ENCODE measurements around the gene ERCC4.

The ERCC4 gene

DNA sequence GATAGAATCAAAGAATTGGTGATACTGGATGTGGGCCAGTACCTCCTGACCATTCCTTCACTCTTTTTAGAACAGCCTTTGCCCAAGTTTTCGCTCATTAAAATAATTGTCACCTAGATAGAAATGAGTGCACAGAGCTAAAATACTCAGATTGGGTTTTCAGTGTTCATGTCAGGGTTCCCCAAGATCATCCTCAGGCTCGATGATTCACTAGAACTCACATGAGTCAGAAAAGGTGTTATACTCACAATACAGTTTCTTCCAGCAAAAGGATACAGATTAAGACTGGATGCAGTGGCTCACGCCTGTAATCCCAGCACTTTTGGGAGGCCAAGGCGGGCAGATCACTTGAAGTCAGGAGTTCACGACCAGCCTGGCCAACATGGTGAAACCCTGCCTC, 19.9 kb downstream of the ERCC4 start:
- Histone ChIP-seq H3K27me3 (ENCODE audit: insufficient read depth, low read depth, severe bottlenecking) (no peaks in the 10 kb centered on the region), H3K4me3 (ENCODE audit: low read depth, low read length) (no peak overlapping the region), H3K27ac (no peak overlapping the region), H3K9me3 (ENCODE audit: severe bottlenecking) (no peaks in the 10 kb centered on the region), H3K36me3 (peaks cover 26% of the 10 kb centered on the region)
- TF ChIP-seq, protein P1, sequence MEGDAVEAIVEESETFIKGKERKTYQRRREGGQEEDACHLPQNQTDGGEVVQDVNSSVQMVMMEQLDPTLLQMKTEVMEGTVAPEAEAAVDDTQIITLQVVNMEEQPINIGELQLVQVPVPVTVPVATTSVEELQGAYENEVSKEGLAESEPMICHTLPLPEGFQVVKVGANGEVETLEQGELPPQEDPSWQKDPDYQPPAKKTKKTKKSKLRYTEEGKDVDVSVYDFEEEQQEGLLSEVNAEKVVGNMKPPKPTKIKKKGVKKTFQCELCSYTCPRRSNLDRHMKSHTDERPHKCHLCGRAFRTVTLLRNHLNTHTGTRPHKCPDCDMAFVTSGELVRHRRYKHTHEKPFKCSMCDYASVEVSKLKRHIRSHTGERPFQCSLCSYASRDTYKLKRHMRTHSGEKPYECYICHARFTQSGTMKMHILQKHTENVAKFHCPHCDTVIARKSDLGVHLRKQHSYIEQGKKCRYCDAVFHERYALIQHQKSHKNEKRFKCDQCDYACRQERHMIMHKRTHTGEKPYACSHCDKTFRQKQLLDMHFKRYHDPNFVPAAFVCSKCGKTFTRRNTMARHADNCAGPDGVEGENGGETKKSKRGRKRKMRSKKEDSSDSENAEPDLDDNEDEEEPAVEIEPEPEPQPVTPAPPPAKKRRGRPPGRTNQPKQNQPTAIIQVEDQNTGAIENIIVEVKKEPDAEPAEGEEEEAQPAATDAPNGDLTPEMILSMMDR (IDR thresholded peaks at IDR 0.05; ENCODE audit: low read depth, low read length): no peak
- DNase-seq: no peak

DNA sequence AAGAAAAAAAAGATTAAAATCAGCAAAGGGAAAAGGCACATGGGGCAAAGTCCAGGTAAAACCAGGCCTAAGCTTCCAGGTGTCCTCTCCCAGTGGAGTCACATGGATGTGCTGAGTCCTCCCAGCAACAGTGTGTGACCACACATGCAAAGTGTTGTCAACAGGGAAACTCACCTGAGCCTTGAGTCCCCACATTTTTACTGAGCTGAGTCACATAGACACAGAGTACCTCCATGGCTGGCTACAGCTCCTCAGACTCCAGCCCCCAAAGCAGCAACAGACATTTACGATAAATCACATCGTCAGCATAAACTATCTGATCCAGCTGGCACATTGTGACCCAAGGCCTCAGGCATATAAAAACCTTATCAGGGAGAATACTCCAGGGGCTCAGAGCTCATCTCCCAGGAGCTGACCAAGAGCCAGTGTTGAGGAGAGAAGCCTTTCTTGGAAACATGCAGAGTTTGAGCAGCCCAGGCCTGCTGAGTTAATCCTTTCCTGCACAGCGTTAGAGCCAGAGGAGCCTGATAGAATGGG, 20.5 kb downstream of the ERCC4 start:
- DNase-seq: no peak
- Histone ChIP-seq H3K9me3 (ENCODE audit: severe bottlenecking) (no peaks in the 10 kb centered on the region), H3K36me3 (peaks cover 26% of the 10 kb centered on the region), H3K27me3 (ENCODE audit: insufficient read depth, low read depth, severe bottlenecking) (no peaks in the 10 kb centered on the region), H3K27ac (no peak overlapping the region), H3K4me3 (ENCODE audit: low read depth, low read length) (no peak overlapping the region)
- TF ChIP-seq, protein P1 (IDR thresholded peaks at IDR 0.05; ENCODE audit: low read depth, low read length): no peak

DNA sequence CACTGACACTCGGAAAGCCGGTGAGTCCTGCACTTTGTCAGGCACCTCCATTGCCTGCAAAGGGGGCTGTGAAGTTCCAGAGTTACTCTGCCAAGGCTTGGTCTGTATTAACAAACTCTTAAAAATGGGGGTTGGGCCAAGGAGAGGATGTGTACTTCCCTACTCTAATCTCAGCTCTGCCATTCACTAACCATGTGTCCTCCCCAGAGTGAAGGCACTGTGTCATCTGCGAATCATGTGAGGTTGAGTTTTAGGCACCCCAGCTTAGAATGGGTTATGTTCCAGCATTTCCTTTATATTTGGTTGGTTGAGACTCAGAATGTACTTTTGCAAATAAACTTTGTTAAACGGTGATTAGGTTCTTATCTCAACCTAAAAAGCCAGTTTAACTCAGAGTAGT, 24.9 kb downstream of the ERCC4 start:
- H3K27ac ChIP-seq: no peak overlapping the region
- H3K4me3 ChIP-seq (ENCODE audit: low read depth, low read length): no peak overlapping the region
- TF ChIP-seq, protein P1 (IDR thresholded peaks at IDR 0.05; ENCODE audit: low read depth, low read length): no peak
- H3K9me3 ChIP-seq (ENCODE audit: severe bottlenecking): no peaks in the 10 kb centered on the region
- H3K36me3 ChIP-seq: peaks cover 37% of the 10 kb centered on the region
- no peaks in the 10 kb centered on the region for H3K27me3 ChIP-seq (ENCODE audit: insufficient read depth, low read depth, severe bottlenecking)
- no peak for DNase-seq

DNA sequence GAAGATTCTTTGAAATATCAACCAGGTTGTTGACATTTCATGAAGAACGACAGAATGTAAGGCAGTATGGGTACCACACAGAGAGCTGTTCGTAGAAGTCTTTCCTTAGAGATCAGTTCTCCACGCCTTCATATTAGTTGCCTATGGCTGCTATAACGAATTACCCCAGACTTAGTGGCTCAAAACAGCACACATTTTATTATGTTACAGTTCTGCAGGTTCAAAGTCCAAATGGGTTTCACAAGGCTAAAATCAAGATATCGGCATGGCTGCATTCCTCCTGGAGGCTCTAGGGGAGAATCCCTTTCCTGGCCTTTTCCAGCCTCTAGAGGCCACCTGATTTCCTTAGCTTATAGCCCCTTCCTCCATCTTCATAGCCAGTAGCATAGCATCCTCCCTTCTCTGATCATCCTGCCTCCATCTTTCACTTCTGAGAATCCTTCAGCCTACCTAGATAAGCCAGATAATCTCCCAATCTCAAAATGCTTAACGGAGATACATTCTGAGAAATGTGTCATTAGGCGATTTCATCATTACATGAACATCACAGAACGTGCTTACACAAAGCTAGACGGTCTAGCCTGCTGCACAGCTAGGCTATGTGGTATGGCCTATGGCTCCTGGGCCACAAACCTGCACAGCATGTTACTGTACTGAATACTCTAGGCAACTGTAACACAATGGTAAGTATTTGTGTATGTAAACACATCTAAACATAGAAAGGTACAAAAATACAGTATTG, 26.0 kb downstream of the ERCC4 start:
- Histone ChIP-seq H3K4me3 (ENCODE audit: low read depth, low read length) (no peak overlapping the region), H3K27me3 (ENCODE audit: insufficient read depth, low read depth, severe bottlenecking) (no peaks in the 10 kb centered on the region), H3K36me3 (peaks cover 37% of the 10 kb centered on the region), H3K27ac (no peak overlapping the region), H3K9me3 (ENCODE audit: severe bottlenecking) (no peaks in the 10 kb centered on the region)
- no peak for DNase-seq
- TF ChIP-seq, protein P1 (IDR thresholded peaks at IDR 0.05; ENCODE audit: low read depth, low read length): no peak

- H3K9me3 ChIP-seq (ENCODE audit: severe bottlenecking): no peaks in the 10 kb centered on the region
- H3K27ac ChIP-seq: no peak overlapping the region
- no peaks in the 10 kb centered on the region for H3K27me3 ChIP-seq (ENCODE audit: insufficient read depth, low read depth, severe bottlenecking)
- peaks cover 37% of the 10 kb centered on the region for H3K36me3 ChIP-seq
- TF ChIP-seq, protein P1 (IDR thresholded peaks at IDR 0.05; ENCODE audit: low read depth, low read length): no peak
- H3K4me3 ChIP-seq (ENCODE audit: low read depth, low read length): no peak overlapping the region
- no peak for DNase-seq
Observed at GRCh38 chr16:13948086-13948485, 28.1 kb downstream of the ERCC4 start.
